C4-2B (cell line): ENCODE measurements around the gene TMEM223.

Source experiments
- ZFX ChIP-seq: fragments of 450-650 bp; IDR thresholded peaks from 2 replicates; pipeline ENCODE4 v1.6.1; 2017
- TF ChIP-seq, protein P1 (sequence below): fragments of 450-650 bp; conservative IDR thresholded peaks from 2 replicates; pipeline ENCODE4 v1.5.1; 2017; ENCODE audit warnings: mild to moderate bottlenecking

DNA sequence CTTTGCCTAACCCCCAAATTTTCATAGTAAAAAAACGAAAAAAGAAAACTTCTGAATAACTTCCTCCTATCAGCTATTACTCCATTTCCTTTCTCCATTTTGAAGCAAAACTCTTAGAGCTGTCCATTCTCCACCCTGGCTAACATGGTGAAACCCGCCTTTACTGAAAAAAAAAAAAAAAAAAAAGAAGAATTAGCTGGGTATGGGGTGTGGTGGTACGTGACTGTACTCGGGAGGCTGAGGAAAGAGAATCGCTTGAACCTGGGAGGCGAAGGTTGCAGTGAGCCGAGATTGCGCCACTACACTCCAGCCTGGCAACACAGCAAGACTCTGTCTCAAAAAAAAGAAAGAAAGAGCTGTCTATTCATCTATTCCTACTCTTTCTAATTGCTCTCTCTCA, 24.8 kb upstream of the TMEM223 start:
- TF ChIP-seq, protein P1, sequence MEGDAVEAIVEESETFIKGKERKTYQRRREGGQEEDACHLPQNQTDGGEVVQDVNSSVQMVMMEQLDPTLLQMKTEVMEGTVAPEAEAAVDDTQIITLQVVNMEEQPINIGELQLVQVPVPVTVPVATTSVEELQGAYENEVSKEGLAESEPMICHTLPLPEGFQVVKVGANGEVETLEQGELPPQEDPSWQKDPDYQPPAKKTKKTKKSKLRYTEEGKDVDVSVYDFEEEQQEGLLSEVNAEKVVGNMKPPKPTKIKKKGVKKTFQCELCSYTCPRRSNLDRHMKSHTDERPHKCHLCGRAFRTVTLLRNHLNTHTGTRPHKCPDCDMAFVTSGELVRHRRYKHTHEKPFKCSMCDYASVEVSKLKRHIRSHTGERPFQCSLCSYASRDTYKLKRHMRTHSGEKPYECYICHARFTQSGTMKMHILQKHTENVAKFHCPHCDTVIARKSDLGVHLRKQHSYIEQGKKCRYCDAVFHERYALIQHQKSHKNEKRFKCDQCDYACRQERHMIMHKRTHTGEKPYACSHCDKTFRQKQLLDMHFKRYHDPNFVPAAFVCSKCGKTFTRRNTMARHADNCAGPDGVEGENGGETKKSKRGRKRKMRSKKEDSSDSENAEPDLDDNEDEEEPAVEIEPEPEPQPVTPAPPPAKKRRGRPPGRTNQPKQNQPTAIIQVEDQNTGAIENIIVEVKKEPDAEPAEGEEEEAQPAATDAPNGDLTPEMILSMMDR, result no peak
- TF ChIP-seq ZFX, result no peak
